ENCODE results near the gene FHIT. TPM values are rescaled to one million over a fixed set of nuclear protein-coding genes. Genes with fewer than 3 reads are reported as not detected.

Gene FHIT
- total and polyA plus RNA-seq, 11 donors: 4.2 to 26.8 (median 16.5) TPM

DNA sequence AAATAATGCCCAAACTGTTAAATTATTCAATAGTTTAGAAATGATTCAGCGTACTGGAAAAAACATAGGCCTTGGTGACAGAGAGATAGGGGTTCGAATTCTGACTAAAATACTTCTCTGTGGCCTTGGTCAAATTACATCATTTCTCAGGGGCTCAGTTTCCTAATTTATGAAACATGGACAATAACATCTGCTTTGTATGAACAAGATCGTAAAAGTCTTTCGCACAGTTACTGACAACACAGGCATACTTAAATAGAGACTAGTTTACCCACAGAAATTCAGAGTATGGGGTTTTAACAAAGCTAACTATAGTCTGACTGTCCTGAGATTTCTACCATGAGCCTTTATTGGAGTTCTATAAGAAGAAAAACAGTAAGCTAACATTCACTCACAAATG is 440.4 kb downstream of the FHIT start:
- Histone ChIP-seq H3K27ac (no peak overlapping the region), H3K27me3 (no peaks in the 10 kb centered on the region), H3K4me3 (no peak overlapping the region), H3K4me1 (peaks cover 0 to 4% (median 0%) of the 10 kb centered on the region in 12 donors), H3K36me3 (no peaks in the 10 kb centered on the region), H3K9me3 (peaks cover 0 to 6% (median 0%) of the 10 kb centered on the region in 12 donors)
- no peak for TF ChIP-seq POLR2A (IDR thresholded peaks at IDR 0.05)
- no peak for TF ChIP-seq CTCF (IDR thresholded peaks at IDR 0.05)
- ATAC-seq (no peak), DNase-seq (no peak)
- intact Hi-C loops (cut with DNase I): no loop called here
- 65 to 78% (median 71%) methylated on average over 4 of the region's 4 CpGs for WGBS, 4 donors

DNA sequence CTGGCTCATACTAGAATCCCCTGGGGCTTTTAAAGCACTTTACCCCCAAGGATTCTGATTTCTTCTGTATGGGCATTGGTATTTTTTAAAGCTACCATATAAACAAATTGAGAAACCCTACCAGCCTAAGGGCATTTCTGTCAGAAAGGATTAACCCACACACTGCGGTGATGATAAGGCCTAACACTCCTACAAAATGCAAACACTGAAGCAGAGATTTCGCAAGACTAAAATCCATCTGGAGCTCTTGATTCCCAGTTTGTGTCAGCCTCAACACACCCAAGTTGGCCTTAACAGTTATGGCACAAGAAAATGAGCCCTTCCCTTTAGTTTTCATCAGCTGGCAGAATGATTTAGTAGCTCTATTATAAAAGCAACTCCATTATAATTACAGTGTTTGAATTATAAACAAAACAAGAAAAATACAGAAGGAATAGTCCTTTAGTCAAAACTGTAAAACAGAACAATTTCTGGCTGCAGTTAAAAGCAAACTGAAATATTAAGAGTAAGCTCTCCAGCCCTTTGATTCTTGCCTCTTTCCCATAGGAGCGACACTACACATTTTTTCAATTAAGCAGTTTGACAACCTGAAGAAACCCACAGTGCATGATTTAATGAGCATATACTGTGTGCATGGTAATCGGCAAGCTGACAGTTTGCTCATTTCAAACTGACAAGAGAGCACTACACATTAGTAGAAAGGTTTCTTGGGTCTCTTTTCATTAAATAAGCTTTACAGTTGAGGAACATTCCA is 441.2 kb downstream of the FHIT start:
- Histone ChIP-seq H3K36me3 (no peaks in the 10 kb centered on the region), H3K27me3 (no peaks in the 10 kb centered on the region), H3K4me3 (no peak overlapping the region), H3K9me3 (no peaks in the 10 kb centered on the region), H3K4me1 (peaks cover 0 to 4% (median 0%) of the 10 kb centered on the region in 12 donors), H3K27ac (no peak overlapping the region)
- 81 to 90% (median 88%) methylated on average over 4 of the region's 4 CpGs for WGBS, 4 donors
- TF ChIP-seq CTCF (IDR thresholded peaks at IDR 0.05) (no peak), POLR2A (IDR thresholded peaks at IDR 0.05) (no peak)
- ATAC-seq: no peak
- intact Hi-C loops (cut with DNase I): no loop called here
- no peak for DNase-seq

DNA sequence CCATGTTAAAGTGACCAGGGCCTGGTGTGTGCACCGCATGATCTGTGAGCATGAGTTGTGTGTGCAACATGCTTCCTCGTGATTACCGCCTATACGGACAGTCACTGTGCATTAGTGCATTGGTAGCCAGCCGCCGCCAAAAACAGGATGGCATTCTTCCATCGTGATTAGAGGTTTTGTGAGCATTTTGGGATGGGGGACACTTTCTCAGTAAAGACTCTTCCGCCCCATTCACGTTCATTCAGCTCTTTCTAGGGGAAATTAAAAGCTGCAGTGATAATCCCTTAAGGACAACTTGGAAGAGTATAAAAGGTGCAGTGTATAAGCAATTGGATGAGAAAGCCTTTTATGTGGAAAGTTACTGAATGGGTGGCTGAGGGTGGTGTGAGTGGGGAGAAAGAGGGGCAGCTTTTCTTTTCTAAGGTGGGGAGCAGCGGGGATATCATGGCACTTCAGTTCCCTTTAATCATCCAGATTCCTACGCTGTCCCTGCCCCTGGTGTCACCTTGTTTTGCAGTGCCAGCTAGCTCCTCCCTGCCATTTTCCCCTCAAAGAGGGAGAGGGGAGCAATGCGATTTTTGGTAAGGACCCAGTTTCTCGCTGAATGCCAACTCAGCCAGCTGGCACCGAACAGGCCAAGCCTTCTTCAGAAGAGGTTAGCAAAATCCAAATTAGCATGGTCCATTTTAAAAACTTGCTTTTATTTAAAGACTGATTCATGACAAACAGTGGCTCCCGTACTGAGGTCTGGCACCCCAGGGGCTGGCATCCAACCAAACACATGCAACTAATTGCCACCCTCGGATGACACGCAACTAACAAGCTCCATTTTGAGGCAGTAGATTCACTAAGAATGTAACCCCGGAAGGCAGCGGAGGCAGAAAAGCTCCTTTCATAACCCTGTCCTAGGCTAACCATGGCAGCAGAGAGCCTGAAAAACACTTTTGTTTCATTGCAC is 447.8 kb downstream of the FHIT start:
- 93% methylated on average over 18 to 19 of the region's 19 CpGs for WGBS, 4 donors
- H3K4me1 ChIP-seq: peaks cover 0 to under 1% (median 0%) of the 10 kb centered on the region in 12 donors
- intact Hi-C loops (cut with DNase I): no loop called here
- no peak for ATAC-seq
- H3K36me3 ChIP-seq: no peaks in the 10 kb centered on the region
- DNase-seq: no peak
- H3K27ac ChIP-seq: no peak overlapping the region
- H3K27me3 ChIP-seq: no peaks in the 10 kb centered on the region
- no peak overlapping the region for H3K4me3 ChIP-seq
- H3K9me3 ChIP-seq: no peaks in the 10 kb centered on the region
- TF ChIP-seq POLR2A (IDR thresholded peaks at IDR 0.05): no peak
- no peak for TF ChIP-seq CTCF (IDR thresholded peaks at IDR 0.05)

DNA sequence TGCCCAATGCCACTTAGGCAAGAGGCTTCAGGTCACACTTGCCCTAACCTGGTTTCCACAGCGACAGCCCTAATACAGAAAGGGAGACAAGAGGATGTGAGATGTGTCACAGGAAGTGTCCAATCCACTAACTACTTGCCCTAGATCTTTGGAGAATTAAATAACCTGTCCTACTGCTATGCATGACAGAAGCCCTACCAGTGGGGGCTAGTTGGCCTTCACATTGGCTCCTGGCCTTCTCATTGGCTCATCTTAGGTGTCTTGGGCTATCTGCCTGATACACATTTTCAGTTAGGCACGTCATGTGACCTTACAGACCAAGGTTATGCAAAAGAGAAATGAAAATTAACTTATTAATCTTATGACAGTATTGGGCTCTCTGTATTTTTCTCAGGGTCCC is 449.9 kb downstream of the FHIT start:
- intact Hi-C loops (cut with DNase I): no loop called here
- no peak overlapping the region for H3K4me3 ChIP-seq
- no peaks in the 10 kb centered on the region for H3K9me3 ChIP-seq
- H3K36me3 ChIP-seq: no peaks in the 10 kb centered on the region
- DNase-seq (no peak), ATAC-seq (no peak)
- no peaks in the 10 kb centered on the region for H3K27me3 ChIP-seq
- TF ChIP-seq CTCF (IDR thresholded peaks at IDR 0.05) (no peak), POLR2A (IDR thresholded peaks at IDR 0.05) (no peak)
- WGBS, 4 donors: 83 to 91% (median 86%) methylated on average over 2 of the region's 2 CpGs
- no peaks in the 10 kb centered on the region for H3K4me1 ChIP-seq
- H3K27ac ChIP-seq: no peak overlapping the region
